Calu3 (cell line): ENCODE results near the gene TRIP6. TPM values are rescaled to one million over a fixed set of nuclear protein-coding genes. Genes with fewer than 3 reads are reported as not detected.

Experiments used
- BruUV-seq: library from RNA; stranded (reverse); fragments of 400-500 nt; replicated peaks from 2 replicates; lab custom pipeline; 2021; lab: Mats Ljungman, UMichigan
- CTCF ChIA-PET: fragments of 300-600 bp; sonication (Branson Sonifier 250); formaldehyde crosslinking; loops from one replicate; lab custom pipeline; 2022; ENCODE audit warnings: antibody characterized with exemption; lab: Charles Lee
- DNase-seq: peaks from one replicate; pipeline ENCODE4 v3.0.0; 2022
- H3K27ac Mint-ChIP-seq: one replicate; pipeline ENCODE4 v1.8.0; 2022; ENCODE audit warnings: mixed read lengths; ENCODE audit not compliant: unreplicated experiment
- H3K27me3 Mint-ChIP-seq: one replicate; pipeline ENCODE4 v1.8.0; 2022; ENCODE audit warnings: mixed read lengths; ENCODE audit not compliant: unreplicated experiment
- H3K36me3 Mint-ChIP-seq: one replicate; pipeline ENCODE4 v1.8.0; 2022; ENCODE audit warnings: mild to moderate bottlenecking, moderate library complexity, mixed read lengths; ENCODE audit not compliant: insufficient read depth, unreplicated experiment
- H3K4me1 Mint-ChIP-seq: one replicate; pipeline ENCODE4 v1.8.0; 2022; ENCODE audit warnings: mild to moderate bottlenecking, low read depth, mixed read lengths; ENCODE audit not compliant: unreplicated experiment
- H3K4me3 Mint-ChIP-seq: one replicate; pipeline ENCODE4 v1.8.0; 2022; ENCODE audit warnings: mild to moderate bottlenecking, low read depth, moderate library complexity, mixed read lengths; ENCODE audit not compliant: unreplicated experiment
- H3K9me3 Mint-ChIP-seq: one replicate; pipeline ENCODE4 v1.8.0; 2022; ENCODE audit warnings: low read depth, mixed read lengths; ENCODE audit not compliant: unreplicated experiment
- CTCF ChIP-seq: fragments of 200-600 bp; IDR thresholded peaks from one replicate; pipeline ENCODE4 v1.8.0; 2022; ENCODE audit warnings: antibody characterized with exemption; ENCODE audit not compliant: unreplicated experiment
- intact Hi-C: fragments of 100-400 bp; cut with micrococcal nuclease; formaldehyde crosslinking; loops from one replicate; pipeline ENCODE4 v1.10.0; 2022; ENCODE audit not compliant: unreplicated experiment
- total RNA-seq: library from RNA; stranded (reverse); gene quantifications from 2 replicates; pipeline ENCODE4 v1.2.3, GENCODE V29; 2022

TRIP6 gene
- total RNA-seq, 1 experiment from 2014 or later = 50.0 TPM

- Mint-ChIP-seq H3K27me3 (peaks cover 16% of the 10 kb centered on the region), H3K9me3 (no peaks in the 10 kb centered on the region), H3K4me1 (peaks cover 26% of the 10 kb centered on the region), H3K4me3 (no peak overlapping the region), H3K36me3 (peaks cover 41% of the 10 kb centered on the region), H3K27ac (no peak overlapping the region)
- DNase-seq = no peak
- TF ChIP-seq CTCF = no peak
- no TSS peak for BruUV-seq
- intact Hi-C loops = loop anchor here (10.0 kb wide), 1 partner anchor 72 kb away; the partner anchor contains the start of gene MUC12
- CTCF ChIA-PET = no interaction called here
These were observed 25.5 kb downstream of the TRIP6 start for GRCh38 chr7:100892364-100893317.

GRCh38 chr7:100893318-100893895 lies 26.2 kb downstream of the TRIP6 start:
- intact Hi-C loops = loop anchor here (10.0 kb wide), 1 partner anchor 71 kb away; the partner anchor contains the start of gene MUC12
- DNase-seq = no peak
- H3K9me3 Mint-ChIP-seq = no peaks in the 10 kb centered on the region
- no peak for TF ChIP-seq CTCF
- H3K27me3 Mint-ChIP-seq = peaks cover 23% of the 10 kb centered on the region
- CTCF ChIA-PET = no interaction called here
- BruUV-seq = no TSS peak
- H3K4me1 Mint-ChIP-seq = peaks cover 23% of the 10 kb centered on the region
- no peak overlapping the region for H3K27ac Mint-ChIP-seq
- no peak overlapping the region for H3K4me3 Mint-ChIP-seq
- peaks cover 37% of the 10 kb centered on the region for H3K36me3 Mint-ChIP-seq

- Mint-ChIP-seq H3K27me3 (peaks cover 23% of the 10 kb centered on the region), H3K4me3 (no peak overlapping the region), H3K9me3 (no peaks in the 10 kb centered on the region), H3K27ac (peak overlapping the region; percentile 63), H3K4me1 (peaks cover 19% of the 10 kb centered on the region), H3K36me3 (peaks cover 30% of the 10 kb centered on the region)
- no peak for TF ChIP-seq CTCF
- intact Hi-C loops = loop anchor here (10.0 kb wide), 1 partner anchor 71 kb away; the partner anchor contains the start of gene MUC12
- no peak for DNase-seq
- BruUV-seq = no TSS peak
- CTCF ChIA-PET = interaction anchor here (0.7 kb wide), 1 partner anchor 201 kb away, joined by 4 read pairs; no protein-coding TSS in a partner anchor
These were observed 26.9 kb downstream of the TRIP6 start for GRCh38 chr7:100893910-100894721.
